GM18907 (cell line): ENCODE data around the gene FRMD4B.
"Not testable (repeated sequence)": the region's sequence is repeated elsewhere in the genome, so short reads cannot be mapped to it uniquely, and the experiment has no call there.

Source experiments
- ATAC-seq: cut with Tn5 transposase; IDR thresholded peaks from one replicate; pipeline ENCODE4 v1.9.1; 2021; ENCODE audit warnings: mild to moderate bottlenecking, moderate library complexity; ENCODE audit not compliant: unreplicated experiment

The FRMD4B gene

DNA sequence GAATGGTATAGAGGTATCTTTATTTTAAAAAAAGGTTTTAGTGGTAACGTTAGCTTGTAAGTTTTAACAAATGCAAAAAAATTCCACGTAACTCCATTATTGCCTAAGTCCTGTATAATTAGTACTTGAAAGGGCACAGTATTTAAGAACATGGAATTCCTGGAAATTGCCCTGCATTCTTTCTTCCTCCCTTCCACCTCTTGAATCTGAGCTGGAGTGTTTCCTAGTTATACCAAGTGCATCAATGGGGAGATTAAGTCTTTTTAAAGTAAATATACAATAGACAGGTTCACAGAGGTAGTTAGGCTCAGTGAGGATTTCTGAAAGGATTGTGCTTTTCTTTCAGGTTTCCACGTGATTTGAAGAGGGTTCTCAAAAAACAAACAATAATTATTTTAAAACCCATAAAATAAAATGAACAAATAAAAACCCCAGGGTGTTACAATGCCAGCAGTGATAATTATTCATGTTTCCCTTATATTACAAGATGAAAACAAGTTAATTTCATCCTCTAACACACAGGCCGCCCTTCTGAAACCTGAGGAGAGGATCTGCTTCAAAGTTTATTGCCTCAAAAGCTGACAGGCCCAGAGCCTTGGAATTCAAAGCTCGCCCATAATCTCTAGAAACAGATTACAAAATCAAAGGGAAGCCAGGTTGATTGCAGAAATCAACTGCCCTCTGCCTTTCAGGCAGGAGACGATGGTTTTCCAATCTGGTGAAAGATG is 134.6 kb downstream of the FRMD4B start:
- no peak for ATAC-seq

DNA sequence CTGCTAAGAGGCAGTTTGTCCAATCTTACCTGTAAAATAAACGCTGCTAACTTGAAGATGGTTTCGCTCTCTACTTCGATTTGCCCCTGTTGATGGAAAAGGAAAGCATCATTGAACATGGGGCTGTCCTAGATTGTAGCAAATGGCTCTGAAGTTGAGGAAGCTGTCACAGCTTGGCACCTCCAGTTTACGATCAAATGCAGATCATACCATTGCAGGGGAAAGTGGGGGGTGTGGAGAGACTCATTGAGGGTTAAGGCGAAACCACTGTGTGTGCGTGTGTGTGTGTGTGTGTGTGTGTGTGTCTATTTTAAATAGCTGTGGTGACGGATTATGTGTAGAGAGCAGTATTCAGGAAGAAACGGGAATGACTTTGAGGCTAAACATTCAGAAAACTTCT is 135.9 kb downstream of the FRMD4B start:
- ATAC-seq: no peak

DNA sequence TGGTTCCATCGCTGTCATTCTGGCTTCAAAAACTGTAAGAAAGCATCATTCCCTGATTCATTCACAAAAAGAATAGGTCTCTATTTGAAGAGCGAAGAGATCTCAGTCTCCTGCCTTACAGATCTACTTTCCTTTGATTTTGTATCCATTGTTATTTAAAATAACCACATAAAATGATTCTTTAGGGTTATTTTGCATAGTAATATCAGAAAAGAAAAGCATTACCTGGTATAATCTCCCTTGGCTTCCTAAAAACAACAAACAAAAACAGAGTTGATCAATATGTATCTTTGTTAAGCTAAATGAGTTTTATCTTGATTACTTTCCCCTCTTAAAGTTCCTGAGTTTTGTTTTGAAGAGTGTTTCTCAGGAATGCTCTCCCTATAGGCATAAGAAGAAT is 136.9 kb downstream of the FRMD4B start:
- ATAC-seq: no peak

DNA sequence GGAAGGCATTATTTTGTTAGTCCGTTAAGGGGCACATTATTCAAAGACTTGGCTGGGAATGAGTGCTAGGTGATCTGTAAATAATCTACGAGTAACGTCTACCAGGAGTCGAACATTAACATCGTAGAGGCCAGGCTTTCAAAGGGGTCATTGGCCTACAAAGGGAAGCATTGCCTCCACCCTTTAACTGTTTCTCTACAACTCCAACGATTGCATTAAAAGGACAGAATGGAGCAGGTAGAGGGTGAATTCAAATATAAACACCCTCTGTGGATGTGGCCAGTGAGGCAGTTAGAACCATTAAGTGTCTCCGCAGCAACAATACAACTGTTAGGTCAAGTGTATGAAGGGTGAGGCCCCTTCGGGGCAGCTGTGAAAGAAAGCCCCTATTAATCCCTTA is 137.5 kb downstream of the FRMD4B start:
- no peak for ATAC-seq

DNA sequence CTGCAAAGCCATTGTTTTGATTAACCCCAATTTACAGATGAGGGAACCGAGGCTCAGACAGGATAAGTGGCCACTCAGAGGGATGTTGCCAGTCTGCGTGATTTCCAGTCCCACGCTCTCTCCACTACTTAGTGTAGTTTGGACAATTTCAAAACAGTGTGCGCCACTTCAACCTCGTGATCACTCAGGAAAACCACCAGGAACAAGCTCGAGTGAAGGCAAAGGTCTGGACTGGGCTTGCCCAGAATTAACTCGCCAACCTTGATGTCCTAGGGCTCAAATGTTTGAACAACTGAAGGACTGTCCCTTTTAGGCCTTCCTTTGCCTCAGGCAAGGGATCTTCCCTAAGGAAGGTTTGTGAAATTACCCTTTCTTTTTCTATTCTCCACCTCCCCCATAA is 139.3 kb downstream of the FRMD4B start:
- ATAC-seq: no peak

DNA sequence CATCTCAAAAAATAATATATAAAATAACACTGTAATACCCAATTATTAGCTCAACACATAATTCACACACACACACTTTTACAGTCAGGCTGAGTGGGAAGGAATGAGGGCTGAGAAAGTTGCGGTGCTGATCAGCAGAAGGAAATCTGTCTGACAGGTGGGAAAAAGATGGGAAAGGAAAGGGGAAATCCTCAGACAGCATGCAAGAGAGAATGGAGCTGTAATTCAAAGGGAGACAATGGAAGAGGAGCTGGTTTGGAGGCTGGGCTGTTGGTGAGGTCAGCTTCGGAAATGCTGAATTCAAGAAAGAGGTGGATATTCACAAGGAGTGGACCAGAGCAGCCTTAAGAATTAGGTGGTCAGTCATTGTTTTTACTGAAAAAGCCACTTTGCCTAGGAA is 141.8 kb downstream of the FRMD4B start:
- ATAC-seq: no peak

DNA sequence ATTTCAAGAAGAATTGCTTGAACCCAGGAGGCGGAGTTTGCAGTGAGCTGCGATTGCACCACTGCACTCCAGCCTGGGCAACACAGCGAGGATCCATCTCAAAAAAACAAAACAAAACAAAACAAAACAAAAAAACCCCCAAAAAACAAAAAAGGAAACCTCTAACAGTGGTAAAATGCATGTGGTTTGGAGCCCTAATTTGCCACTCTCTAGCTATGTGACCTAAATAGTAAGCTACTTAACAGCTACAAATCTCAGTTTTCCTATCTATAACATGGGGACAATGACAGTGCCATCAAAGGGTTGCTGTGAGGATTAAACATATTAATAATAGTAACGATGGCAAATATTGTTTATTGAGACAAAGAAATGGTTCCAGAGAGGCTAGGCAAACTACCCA is 144.1 kb downstream of the FRMD4B start:
- no peak for ATAC-seq

DNA sequence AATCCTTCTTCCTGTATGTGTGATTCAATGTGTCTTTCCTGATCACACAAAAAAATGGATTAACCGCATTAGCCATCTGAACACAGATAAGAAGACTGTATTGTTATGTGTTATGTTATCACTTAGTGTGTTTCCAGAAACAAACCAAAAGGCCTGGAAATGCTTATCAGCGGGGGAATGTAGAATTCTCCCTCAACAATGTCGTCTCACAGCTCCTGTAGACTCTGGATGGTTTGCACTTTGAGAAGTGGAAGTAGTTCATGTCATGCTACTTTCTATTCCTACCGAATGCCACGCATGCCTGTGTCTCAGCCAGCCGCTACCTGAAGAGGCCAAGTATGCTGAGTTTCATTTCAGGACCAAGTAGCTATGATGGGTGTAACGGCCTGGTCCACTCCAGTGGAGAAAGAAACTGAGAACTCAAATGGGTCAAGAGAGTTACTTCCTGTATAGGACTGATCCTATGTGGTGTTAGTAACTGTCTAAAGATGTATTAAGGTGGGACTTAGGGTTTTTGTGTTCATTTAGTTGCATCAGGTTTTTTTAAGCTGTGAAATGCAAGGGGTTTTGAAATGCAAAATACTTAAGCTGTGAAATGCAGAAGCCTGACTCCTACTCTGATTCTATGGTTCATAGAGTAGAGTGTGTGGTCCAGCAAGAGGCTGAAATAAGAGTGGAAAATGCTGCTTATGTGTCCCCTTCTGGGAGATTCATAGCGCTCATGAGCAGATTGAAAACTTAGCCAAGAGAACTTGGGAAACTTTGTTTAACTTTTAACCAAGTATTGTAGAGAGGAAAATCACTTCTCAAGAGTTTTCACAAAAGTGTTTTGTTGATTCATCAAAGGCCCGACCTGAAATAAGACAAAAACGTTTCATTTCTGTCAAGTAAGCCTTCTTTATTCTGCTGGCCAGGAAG is 145.0 kb downstream of the FRMD4B start:
- no peak for ATAC-seq

DNA sequence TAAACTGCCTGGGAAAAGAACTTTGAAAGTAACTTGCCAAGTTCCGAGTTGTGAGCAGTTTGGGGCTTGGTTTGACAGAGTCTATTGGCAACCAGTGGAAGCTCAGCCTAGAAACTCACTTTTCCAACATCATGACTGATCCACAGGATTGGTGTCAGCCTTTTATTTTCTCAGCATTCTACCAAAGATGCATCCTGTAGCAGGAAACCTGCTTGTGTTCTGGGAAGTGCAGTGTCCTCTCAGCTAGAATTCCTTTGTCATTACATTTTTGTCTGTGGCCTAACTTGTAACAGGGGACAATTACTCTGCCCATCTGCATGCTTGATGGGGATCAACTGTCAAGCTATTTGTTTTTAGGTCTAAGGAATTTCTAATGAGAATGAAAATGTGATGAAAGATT is 146.8 kb downstream of the FRMD4B start:
- no peak for ATAC-seq

DNA sequence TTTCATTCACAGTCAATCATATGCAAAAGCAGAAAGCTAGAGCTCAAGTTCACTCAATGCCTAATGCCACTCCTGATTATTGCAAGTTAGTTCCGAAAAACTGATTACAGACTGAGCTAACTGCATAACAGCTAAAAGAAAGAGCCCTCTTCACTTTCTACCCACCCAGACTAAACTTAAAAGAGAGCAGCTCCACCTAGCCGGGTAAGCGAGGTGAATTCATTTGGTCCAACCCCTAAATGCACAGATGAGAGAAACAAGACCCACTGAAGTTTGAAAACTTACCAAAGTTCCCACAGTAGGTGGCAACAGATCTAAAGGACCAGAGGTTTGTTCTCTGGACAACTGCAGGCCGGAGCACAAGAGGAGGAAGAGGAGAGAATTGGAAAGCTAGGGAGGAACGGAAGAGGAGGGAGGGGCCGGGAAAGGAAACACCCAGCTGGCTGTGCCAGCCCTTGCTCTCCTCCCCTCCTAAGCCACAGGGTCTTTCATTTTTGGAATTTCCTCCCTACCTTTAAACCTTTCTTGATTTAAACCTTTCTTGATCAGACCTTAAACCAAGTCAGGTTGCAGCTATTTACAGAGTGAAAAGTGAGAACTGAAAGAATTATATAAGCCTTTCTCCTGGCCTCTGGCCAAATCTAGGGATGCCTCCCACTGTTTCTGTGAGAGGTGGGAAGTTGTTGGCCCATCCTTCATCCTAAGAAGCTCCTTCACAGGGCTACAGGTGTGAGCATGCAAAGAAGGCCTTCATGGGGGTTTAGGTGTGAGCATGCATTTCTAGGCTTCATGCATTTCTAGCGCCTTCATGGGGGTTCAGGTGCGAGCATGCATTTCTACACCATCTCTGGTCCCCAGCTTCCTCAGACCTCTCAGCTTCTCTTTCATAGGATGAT is 148.8 kb downstream of the FRMD4B start:
- no peak for ATAC-seq

DNA sequence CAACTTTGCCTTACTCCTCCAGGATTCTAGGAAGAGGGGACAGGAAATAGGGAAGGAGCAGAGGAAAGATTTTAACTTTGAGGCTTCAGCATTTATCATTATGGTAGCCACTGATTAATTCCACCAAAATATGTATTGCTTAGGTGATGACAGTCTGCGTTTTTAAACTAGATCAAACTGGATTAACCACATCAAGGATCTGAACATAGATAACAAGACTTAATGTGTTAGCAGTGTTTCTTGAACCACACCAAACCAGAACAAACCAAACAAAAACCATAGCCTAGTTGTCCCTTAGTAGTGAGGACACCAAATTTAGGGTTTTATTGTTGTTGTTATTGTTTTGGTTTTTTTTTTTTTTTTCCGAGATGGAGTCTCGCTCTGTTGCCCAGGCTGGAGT is 150.0 kb downstream of the FRMD4B start:
- ATAC-seq: no peak

DNA sequence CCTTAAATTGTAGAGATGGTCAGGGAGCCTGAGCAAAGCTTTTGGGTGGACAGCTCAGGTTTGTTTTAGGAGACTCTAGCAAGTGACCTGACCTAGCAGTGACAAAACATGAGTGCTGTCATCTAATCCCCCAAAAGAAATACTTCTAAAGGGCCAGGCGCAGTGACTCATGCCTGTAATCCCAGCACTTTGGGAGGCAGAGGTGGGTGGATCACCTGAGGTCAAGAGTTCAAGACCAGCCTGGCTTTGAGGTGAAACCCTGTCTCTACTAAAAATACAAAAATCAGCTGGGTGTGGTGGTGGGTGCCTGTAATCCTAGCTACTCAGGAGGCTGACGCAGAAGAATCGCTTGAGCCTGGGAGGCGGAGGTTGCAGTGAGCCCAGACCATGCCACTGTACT is 150.7 kb downstream of the FRMD4B start:
- ATAC-seq: not testable (repeated sequence)

DNA sequence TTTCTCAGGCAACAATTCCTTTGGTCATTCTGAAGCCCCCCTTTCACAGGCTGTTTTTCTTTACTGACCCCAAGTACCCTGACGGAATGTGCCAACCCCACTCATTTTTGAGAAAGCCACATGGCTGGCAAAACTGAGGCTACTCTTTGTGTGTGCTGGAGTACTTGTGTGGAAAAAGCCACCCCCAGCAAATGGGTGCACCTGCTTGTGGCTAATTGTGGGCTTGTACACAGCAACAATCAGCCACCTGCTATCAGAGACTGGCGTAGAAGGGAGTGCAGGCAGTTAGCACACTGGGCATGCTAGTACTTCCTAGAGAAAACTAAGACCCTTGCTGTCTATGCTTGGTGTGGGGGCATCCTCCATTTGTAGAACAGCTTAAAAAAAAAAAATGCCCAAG is 153.4 kb downstream of the FRMD4B start:
- no peak for ATAC-seq

DNA sequence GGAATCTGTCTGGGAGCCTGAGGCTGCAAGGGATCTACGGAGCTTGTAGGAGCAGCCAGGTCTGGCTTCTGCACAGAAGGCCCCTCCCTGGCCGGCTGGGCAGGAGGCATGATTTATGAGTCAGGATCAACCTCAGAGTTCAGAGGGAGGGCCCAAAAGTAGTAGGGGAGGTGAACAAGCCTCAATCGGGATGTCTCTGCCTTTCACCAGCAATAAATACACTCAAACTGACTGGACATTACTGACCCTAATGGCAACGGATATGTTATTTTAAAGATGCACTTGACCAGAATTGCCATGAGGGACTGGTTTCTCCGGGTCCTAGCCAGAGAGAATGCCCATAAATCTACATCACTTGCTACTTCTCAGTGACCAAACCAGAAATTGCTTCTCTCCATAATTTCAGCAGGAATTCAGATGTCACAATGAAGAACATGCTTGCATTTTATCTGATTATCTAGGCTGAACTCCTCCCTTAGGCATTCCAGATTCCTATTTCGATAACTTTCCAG is 153.9 kb downstream of the FRMD4B start:
- ATAC-seq: no peak

DNA sequence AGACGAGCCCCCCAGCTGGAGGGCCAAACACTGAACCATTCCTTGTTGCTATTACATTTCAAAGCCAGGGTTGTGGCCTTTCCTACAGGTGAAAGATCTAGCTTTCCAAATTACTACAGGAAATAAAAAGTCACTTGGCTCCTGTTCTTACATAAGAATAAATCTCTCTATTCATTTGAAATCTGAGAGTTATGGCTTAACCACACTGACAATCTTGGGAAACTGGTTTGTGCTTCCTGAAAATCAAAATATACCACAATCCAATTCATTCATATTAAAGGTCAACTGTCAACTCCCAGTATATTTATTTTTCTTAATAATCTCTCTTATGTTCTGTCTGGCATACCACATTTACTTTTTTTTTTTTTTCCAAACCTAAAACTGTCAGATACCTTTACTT is 159.8 kb downstream of the FRMD4B start:
- no peak for ATAC-seq

DNA sequence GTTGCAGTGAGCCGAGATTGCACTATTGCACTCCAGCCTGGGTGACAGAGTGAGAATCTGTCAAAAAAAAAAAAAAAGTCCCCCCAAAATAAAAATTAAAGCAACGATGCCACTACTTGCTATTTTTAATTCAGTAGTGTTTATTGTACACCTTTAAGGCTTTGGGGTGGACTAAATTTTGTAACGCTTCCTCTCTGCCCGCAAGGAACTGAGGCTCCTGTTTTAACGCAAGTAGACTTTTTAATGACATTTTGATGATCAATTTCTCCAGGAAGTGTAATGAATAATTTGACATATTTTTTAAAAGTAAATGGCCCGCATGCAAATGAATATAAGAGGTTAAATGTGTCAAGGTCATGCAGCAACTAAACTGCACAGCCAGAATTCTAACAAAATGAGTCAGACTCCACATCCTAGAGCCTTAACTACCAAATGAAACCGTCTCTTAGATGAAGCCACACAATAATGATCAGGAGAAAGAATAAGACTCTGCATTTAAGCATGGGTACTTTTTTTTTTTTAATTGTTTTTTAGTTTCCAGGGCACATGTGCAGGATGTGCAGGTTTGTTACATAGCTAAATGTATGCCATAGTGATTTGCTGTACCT is 166.7 kb downstream of the FRMD4B start:
- no peak for ATAC-seq

DNA sequence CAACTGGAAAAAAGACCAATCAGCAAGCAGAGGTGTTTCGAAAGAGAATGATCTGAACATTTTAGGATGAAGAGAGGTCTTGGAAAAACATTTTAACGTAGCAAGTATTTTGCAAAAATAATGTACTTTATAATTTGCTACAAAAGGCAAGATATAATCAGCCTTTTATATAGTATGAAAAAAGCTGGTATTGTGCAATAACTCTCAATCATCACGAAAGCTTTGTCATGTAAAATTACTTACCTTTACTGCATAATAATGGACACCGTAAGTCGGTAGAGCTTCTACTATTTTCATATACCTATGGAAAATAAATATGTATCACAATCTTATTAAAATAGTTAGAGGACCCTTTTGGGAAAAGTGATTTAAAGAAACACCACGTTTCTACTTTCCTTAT is 167.8 kb downstream of the FRMD4B start:
- no peak for ATAC-seq

DNA sequence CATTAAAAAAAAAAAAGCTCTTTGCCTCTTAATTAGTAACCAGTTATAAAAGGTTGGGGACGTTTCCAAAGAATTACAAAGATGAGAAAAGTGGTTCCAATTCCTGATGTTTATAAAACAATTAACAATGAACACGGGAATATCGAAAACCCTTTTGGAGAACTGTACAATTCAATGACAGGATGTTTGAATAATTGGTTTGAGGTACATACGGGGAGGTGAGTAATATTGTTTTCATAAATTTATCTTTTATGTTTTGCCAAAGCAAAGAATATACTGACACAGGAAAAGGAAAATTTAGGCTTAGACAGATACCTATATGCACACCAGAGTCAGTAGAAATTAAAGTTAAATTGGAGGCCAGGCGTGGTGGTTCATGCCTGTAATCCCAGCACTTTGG is 168.9 kb downstream of the FRMD4B start:
- no peak for ATAC-seq

DNA sequence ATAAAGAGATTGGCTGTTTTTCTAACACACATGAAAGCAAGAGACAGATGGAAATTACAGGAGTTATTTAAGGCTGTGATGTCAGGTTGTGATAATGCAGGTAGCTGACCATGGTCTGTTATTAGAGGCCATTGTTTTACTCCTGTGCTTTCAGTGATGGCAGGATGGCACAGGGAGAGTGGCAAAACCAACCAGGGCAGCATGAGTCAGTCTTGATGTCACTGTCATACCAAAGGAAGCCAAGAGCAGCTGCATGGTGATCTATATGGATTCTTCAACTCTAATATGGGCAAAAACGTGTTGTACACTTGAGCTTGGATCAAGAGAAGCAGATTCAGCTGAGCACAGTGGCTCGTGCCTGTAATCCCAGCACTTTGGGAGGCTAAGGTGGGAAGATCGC is 171.6 kb downstream of the FRMD4B start:
- ATAC-seq: no peak

DNA sequence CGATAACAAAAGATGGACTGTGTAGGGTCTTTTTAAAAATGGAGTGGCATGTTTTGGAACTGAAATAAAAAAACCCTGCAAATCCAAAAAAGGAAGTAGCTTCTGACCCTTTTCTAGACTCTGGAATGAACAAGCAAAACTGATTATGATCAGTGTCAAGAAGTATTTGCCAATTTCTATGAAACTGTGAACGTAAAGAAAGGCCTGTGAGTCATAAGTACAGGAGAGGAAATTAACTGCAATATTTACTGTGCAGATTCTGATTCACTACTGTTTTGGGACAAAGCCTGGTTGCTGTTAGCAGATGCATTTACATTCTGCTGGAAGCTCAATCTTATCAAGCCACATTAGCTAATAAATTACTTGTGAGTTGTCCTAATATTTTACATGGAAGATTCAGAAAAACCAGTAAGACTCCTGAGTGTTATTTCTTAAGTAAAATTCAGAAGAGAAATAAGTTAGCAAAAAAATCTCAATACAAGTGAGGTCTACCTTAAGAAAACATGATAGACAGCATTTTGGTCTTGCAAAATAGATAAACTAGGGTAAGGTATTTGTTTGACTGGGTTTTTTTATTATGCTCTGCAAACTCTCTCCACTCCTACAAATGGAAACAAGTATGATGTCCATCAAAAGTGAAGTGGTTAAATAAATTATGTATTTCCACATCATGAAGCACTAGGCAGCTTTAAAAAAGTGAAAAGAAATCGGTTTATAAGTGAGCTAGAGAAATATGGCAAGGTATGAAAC is 173.3 kb downstream of the FRMD4B start:
- ATAC-seq: peak; percentile 84
